HEK293 (cell line): ENCODE results near the gene FAM163A.

ENCODE experiments used
- CTCF ChIA-PET: fragments of 350-600 bp; formaldehyde crosslinking; extraction: SDS; loops from one replicate; lab custom pipeline; 2021; ENCODE audit warnings: antibody characterized with exemption; lab: Yijun Ruan, JAX
- POLR2A ChIA-PET: fragments of 300-600 bp; formaldehyde crosslinking; extraction: SDS; loops from one replicate; lab custom pipeline; 2020; ENCODE audit warnings: antibody characterized with exemption, inconsistent platforms; lab: Yijun Ruan, JAX
- H3K27ac ChIP-seq: fragments of 200-500 bp; sonication (Bioruptor generic); 2 replicates; pipeline ENCODE4 v1.5.1; 2014; ENCODE audit warnings: low read depth, low read length, control low read depth, inconsistent platforms; ENCODE audit errors: extremely low read depth
- H3K36me3 ChIP-seq, 2 experiments: fragments of 200-500 bp in 1 of 2; sonication (Bioruptor generic) in 1 of 2; 1 replicate in 1 of 2; 2 replicates in 1 of 2; pipeline ENCODE4 v1.5.1; 2014 to 2017; ENCODE audit warnings: inconsistent platforms in 2 of 2, low read length in 2 of 2; ENCODE audit not compliant: control insufficient read depth in 2 of 2, insufficient read depth in 1 of 2
- H3K4me1 ChIP-seq: fragments of 200-500 bp; sonication (Bioruptor generic); 2 replicates; pipeline ENCODE4 v1.5.1; 2014; ENCODE audit warnings: mild to moderate bottlenecking, low read length, inconsistent platforms; ENCODE audit not compliant: control insufficient read depth, insufficient read depth
- H3K4me3 ChIP-seq: 2 replicates; pipeline ENCODE4 v1.5.1; 2011; ENCODE audit warnings: low read depth, mild to moderate bottlenecking, control low read depth, low read length, moderate library complexity
- H3K9me3 ChIP-seq: fragments of 200-500 bp; sonication (Bioruptor generic); 2 replicates; pipeline ENCODE4 v1.5.1; 2014; ENCODE audit warnings: low read depth, low read length, inconsistent platforms; ENCODE audit not compliant: control insufficient read depth, insufficient read depth
- BCL6B ChIP-seq: fragments of 450-650 bp; formaldehyde crosslinking; IDR thresholded peaks from 2 replicates; pipeline ENCODE4 v1.5.1; 2017; ENCODE audit warnings: missing biosample characterization, missing genetic modification characterization
- CTCF ChIP-seq: fragments of 450-650 bp; formaldehyde crosslinking; IDR thresholded peaks from 2 replicates; pipeline ENCODE4 v1.5.1; 2016; ENCODE audit warnings: missing biosample characterization, missing genetic modification characterization
- ELK4 ChIP-seq: IDR thresholded peaks from 2 replicates; pipeline ENCODE4 v1.6.1; 2011; ENCODE audit warnings: mild to moderate bottlenecking, low read depth, low read length, borderline replicate concordance
- GFI1B ChIP-seq: fragments of 450-650 bp; formaldehyde crosslinking; IDR thresholded peaks from 2 replicates; pipeline ENCODE4 v1.5.1; 2016; ENCODE audit warnings: missing biosample characterization, missing genetic modification characterization
- IKZF3 ChIP-seq: fragments of 450-650 bp; IDR thresholded peaks from 2 replicates; pipeline ENCODE4 v1.5.0; 2018; ENCODE audit warnings: missing biosample characterization, mild to moderate bottlenecking, missing genetic modification characterization, moderate library complexity
- INSM2 ChIP-seq: fragments of 450-650 bp; formaldehyde crosslinking; IDR thresholded peaks from 2 replicates; pipeline ENCODE4 v1.5.1; 2016; ENCODE audit warnings: missing biosample characterization, missing genetic modification characterization
- RBAK ChIP-seq: fragments of 450-650 bp; formaldehyde crosslinking; IDR thresholded peaks from 2 replicates; pipeline ENCODE4 v1.5.1; 2016; ENCODE audit warnings: missing biosample characterization, missing genetic modification characterization
- REPIN1 ChIP-seq: fragments of 450-650 bp; formaldehyde crosslinking; IDR thresholded peaks from 2 replicates; pipeline ENCODE4 v1.5.1; 2017; ENCODE audit warnings: missing biosample characterization, missing genetic modification characterization, low read depth
- SP2 ChIP-seq: fragments of 450-650 bp; formaldehyde crosslinking; IDR thresholded peaks from 2 replicates; pipeline ENCODE4 v1.5.1; 2016; ENCODE audit warnings: missing biosample characterization, missing genetic modification characterization
- ZBTB26 ChIP-seq: fragments of 450-650 bp; formaldehyde crosslinking; optimal IDR thresholded peaks from 2 replicates; pipeline ENCODE3; 2016; ENCODE audit warnings: missing biosample characterization, mild to moderate bottlenecking, missing genetic modification characterization
- ZBTB7A ChIP-seq: fragments of 450-650 bp; formaldehyde crosslinking; IDR thresholded peaks from 2 replicates; pipeline ENCODE4 v1.5.1; 2016; ENCODE audit warnings: low read depth, missing biosample characterization, missing genetic modification characterization
- ZNF138 ChIP-seq: fragments of 450-650 bp; formaldehyde crosslinking; IDR thresholded peaks from 2 replicates; pipeline ENCODE4 v1.5.1; 2016; ENCODE audit warnings: missing biosample characterization, missing genetic modification characterization, borderline replicate concordance
- ZNF174 ChIP-seq: fragments of 450-650 bp; formaldehyde crosslinking; IDR thresholded peaks from 2 replicates; pipeline ENCODE4 v1.5.0; 2017; ENCODE audit warnings: missing biosample characterization, mild to moderate bottlenecking, missing genetic modification characterization
- ZNF211 ChIP-seq: fragments of 450-650 bp; formaldehyde crosslinking; IDR thresholded peaks from 2 replicates; pipeline ENCODE4 v1.5.1; 2016; ENCODE audit warnings: low read depth, missing biosample characterization, missing genetic modification characterization
- ZNF341 ChIP-seq: fragments of 450-650 bp; formaldehyde crosslinking; IDR thresholded peaks from 2 replicates; pipeline ENCODE4; 2016; ENCODE audit warnings: low read depth, missing biosample characterization, missing genetic modification characterization
- ZNF362 ChIP-seq: fragments of 450-650 bp; formaldehyde crosslinking; IDR thresholded peaks from 2 replicates; pipeline ENCODE4 v1.5.1; 2016; ENCODE audit warnings: missing biosample characterization, missing genetic modification characterization
- ZNF416 ChIP-seq: fragments of 450-650 bp; formaldehyde crosslinking; IDR thresholded peaks from 2 replicates; pipeline ENCODE4 v1.5.1; 2016; ENCODE audit warnings: missing biosample characterization, missing genetic modification characterization
- ZNF426 ChIP-seq: fragments of 450-650 bp; formaldehyde crosslinking; IDR thresholded peaks from 2 replicates; pipeline ENCODE4 v1.5.1; 2017; ENCODE audit warnings: missing biosample characterization, missing genetic modification characterization, mild to moderate bottlenecking, inconsistent platforms, moderate library complexity
- ZNF513 ChIP-seq: fragments of 450-650 bp; IDR thresholded peaks from 2 replicates; pipeline ENCODE4 v1.5.1; 2018; ENCODE audit warnings: missing biosample characterization, missing genetic modification characterization
- ZNF555 ChIP-seq: fragments of 450-650 bp; formaldehyde crosslinking; conservative IDR thresholded peaks from 2 replicates; pipeline ENCODE4 v1.5.1; 2017; ENCODE audit warnings: missing biosample characterization, mild to moderate bottlenecking, missing genetic modification characterization, inconsistent platforms
- ZNF626 ChIP-seq: fragments of 450-650 bp; sonication (Bioruptor Pico); formaldehyde crosslinking; IDR thresholded peaks from 2 replicates; pipeline ENCODE4 v1.5.1; 2018; ENCODE audit warnings: missing biosample characterization, missing genetic modification characterization, inconsistent platforms
- ZNF76 ChIP-seq: fragments of 450-650 bp; formaldehyde crosslinking; IDR thresholded peaks from 2 replicates; pipeline ENCODE4; 2016; ENCODE audit warnings: low read depth, missing biosample characterization, missing genetic modification characterization, borderline replicate concordance

The FAM163A gene

GRCh38 chr1:179803104-179803503 is 60.0 kb downstream of the FAM163A start:
- H3K27ac ChIP-seq = no peak overlapping the region
- CTCF ChIA-PET = interaction anchor here (1.2 to 3.1 kb wide), 2 partner anchors 78 to 96 kb away, joined by 3 to 12 read pairs; no protein-coding TSS in a partner anchor
- H3K4me1 ChIP-seq = no peaks in the 10 kb centered on the region
- TF ChIP-seq BCL6B (tag by site-specific recombination) (no peak), SP2 (tag by site-specific recombination) (no peak), ZNF513 (no peak), ZNF362 (tag by site-specific recombination) (no peak), CTCF (tag by site-specific recombination) (no peak), ZNF626 (no peak), ZNF138 (tag by site-specific recombination) (no peak), RBAK (tag by site-specific recombination) (no peak), ZNF76 (no peak), ZNF174 (tag by site-specific recombination) (no peak)
- TF ChIP-seq, all 188 proteins: peak for 0
- H3K9me3 ChIP-seq = no peaks in the 10 kb centered on the region
- no peak overlapping the region for H3K4me3 ChIP-seq
- no peaks in the 10 kb centered on the region for H3K36me3 ChIP-seq
- POLR2A ChIA-PET = no interaction called here

GRCh38 chr1:179803918-179804317 is 60.8 kb downstream of the FAM163A start:
- H3K27ac ChIP-seq = no peak overlapping the region
- H3K36me3 ChIP-seq = no peaks in the 10 kb centered on the region
- H3K4me3 ChIP-seq = no peak overlapping the region
- no peaks in the 10 kb centered on the region for H3K9me3 ChIP-seq
- no peaks in the 10 kb centered on the region for H3K4me1 ChIP-seq
- no peak for TF ChIP-seq ZNF341
- no peak for TF ChIP-seq ZNF555 (tag by site-specific recombination)
- no peak for TF ChIP-seq ELK4
- TF ChIP-seq ZBTB26 = no peak
- TF ChIP-seq ZNF416 = no peak
- no peak for TF ChIP-seq REPIN1 (tag by site-specific recombination)
- no peak for TF ChIP-seq IKZF3 (tag by site-specific recombination)
- no peak for TF ChIP-seq INSM2 (tag by site-specific recombination)
- TF ChIP-seq ZNF211 = no peak
- TF ChIP-seq ZNF426 = no peak
- TF ChIP-seq ZBTB7A (tag by site-specific recombination) = no peak
- TF ChIP-seq GFI1B = no peak
- POLR2A ChIA-PET = no interaction called here
- CTCF ChIA-PET = interaction anchor here (2.4 kb wide), 1 partner anchor 11 kb away, joined by 13 read pairs; no protein-coding TSS in a partner anchor
